Liver (tissue), 3 donors: Measurements from ENCODE around the gene COBL.

Experiments used
- FOXA1 ChIP-seq: IDR thresholded peaks from 2 replicates; pipeline ENCODE4 v1.6.1; 2016; ENCODE audit warnings: antibody characterized with exemption
- GABPA ChIP-seq, 2 donors: IDR thresholded peaks in 1 of 2; conservative IDR thresholded peaks in 1 of 2; 2 replicates each; pipeline ENCODE4 v1.6.1; 2016; ENCODE audit warnings: antibody characterized with exemption in 2 of 2, mild to moderate bottlenecking in 1 of 2, moderate library complexity in 1 of 2
- RAD21 ChIP-seq, 2 donors: IDR thresholded peaks; 2 replicates each; pipeline ENCODE4 v1.6.1; 2016; ENCODE audit warnings: antibody characterized with exemption in 2 of 2, mild to moderate bottlenecking in 2 of 2
- SP1 ChIP-seq: IDR thresholded peaks from 2 replicates; pipeline ENCODE4 v1.6.1; 2018; ENCODE audit warnings: antibody characterized with exemption, mild to moderate bottlenecking
- TAF1 ChIP-seq: conservative IDR thresholded peaks from 2 replicates; pipeline ENCODE4 v1.6.1; 2016; ENCODE audit warnings: antibody characterized with exemption, mild to moderate bottlenecking
- YY1 ChIP-seq: IDR thresholded peaks from 2 replicates; pipeline ENCODE4 v1.6.1; 2016; ENCODE audit warnings: antibody characterized with exemption, mild to moderate bottlenecking
- TF ChIP-seq, protein P1 (sequence below): fragments of 150-350 bp; IDR thresholded peaks from 2 replicates; pipeline ENCODE4 v1.5.1; 2017; ENCODE audit warnings: improper control_type of control experiment, low read depth, low read length; ENCODE audit not compliant: missing input control
- TF ChIP-seq, protein P2 (sequence below): IDR thresholded peaks from 2 replicates; pipeline ENCODE4 v1.6.1; 2016; ENCODE audit warnings: antibody characterized with exemption
- TF ChIP-seq, protein P3 (sequence below): IDR thresholded peaks from 2 replicates; pipeline ENCODE4 v1.6.1; 2016; ENCODE audit warnings: antibody characterized with exemption
- TF ChIP-seq, protein P4 (sequence below): IDR thresholded peaks from 2 replicates; pipeline ENCODE4 v1.6.1; 2016; ENCODE audit warnings: antibody characterized with exemption, mild to moderate bottlenecking
- TF ChIP-seq, protein P5 (sequence below): IDR thresholded peaks from 2 replicates; pipeline ENCODE4 v1.6.1; 2016; ENCODE audit warnings: antibody characterized with exemption
- donor health status: healthy.
- donor health status: healthy.

DNA sequence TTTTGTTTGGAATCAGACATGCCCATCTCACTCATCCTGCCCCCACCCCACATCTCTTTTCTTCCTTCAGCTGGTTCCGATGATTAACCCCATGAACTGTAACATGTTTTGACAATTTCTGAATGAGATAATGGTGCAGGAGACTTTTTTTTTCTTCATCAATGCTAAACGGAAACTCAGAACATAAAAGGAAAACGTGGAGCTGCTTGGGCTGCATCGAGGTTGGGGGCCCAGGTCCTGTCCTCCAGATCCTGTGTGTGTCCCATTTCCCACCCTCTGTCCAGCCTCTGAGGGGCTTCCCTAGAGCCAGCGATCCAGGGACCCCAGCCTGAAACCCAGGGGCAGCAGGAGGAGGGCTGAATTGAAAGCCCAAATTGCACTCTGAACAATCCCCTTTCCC is 270.1 kb downstream of the COBL start:
- TF ChIP-seq TAF1 (no peak), GABPA (IDR thresholded peaks at IDR 0.05 in 1 of 2, conservative IDR thresholded peaks at IDR 0.05 in 1 of 2) (no peak), SP1 (no peak), RAD21 (IDR thresholded peaks at IDR 0.05) (no peak), FOXA1 (no peak), YY1 (no peak)
- TF ChIP-seq, protein P1, sequence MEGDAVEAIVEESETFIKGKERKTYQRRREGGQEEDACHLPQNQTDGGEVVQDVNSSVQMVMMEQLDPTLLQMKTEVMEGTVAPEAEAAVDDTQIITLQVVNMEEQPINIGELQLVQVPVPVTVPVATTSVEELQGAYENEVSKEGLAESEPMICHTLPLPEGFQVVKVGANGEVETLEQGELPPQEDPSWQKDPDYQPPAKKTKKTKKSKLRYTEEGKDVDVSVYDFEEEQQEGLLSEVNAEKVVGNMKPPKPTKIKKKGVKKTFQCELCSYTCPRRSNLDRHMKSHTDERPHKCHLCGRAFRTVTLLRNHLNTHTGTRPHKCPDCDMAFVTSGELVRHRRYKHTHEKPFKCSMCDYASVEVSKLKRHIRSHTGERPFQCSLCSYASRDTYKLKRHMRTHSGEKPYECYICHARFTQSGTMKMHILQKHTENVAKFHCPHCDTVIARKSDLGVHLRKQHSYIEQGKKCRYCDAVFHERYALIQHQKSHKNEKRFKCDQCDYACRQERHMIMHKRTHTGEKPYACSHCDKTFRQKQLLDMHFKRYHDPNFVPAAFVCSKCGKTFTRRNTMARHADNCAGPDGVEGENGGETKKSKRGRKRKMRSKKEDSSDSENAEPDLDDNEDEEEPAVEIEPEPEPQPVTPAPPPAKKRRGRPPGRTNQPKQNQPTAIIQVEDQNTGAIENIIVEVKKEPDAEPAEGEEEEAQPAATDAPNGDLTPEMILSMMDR = no peak
- TF ChIP-seq, protein P2, sequence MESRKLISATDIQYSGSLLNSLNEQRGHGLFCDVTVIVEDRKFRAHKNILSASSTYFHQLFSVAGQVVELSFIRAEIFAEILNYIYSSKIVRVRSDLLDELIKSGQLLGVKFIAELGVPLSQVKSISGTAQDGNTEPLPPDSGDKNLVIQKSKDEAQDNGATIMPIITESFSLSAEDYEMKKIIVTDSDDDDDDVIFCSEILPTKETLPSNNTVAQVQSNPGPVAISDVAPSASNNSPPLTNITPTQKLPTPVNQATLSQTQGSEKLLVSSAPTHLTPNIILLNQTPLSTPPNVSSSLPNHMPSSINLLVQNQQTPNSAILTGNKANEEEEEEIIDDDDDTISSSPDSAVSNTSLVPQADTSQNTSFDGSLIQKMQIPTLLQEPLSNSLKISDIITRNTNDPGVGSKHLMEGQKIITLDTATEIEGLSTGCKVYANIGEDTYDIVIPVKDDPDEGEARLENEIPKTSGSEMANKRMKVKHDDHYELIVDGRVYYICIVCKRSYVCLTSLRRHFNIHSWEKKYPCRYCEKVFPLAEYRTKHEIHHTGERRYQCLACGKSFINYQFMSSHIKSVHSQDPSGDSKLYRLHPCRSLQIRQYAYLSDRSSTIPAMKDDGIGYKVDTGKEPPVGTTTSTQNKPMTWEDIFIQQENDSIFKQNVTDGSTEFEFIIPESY = no peak
- TF ChIP-seq, protein P3, sequence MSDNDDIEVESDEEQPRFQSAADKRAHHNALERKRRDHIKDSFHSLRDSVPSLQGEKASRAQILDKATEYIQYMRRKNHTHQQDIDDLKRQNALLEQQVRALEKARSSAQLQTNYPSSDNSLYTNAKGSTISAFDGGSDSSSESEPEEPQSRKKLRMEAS = no peak
- TF ChIP-seq, protein P4, sequence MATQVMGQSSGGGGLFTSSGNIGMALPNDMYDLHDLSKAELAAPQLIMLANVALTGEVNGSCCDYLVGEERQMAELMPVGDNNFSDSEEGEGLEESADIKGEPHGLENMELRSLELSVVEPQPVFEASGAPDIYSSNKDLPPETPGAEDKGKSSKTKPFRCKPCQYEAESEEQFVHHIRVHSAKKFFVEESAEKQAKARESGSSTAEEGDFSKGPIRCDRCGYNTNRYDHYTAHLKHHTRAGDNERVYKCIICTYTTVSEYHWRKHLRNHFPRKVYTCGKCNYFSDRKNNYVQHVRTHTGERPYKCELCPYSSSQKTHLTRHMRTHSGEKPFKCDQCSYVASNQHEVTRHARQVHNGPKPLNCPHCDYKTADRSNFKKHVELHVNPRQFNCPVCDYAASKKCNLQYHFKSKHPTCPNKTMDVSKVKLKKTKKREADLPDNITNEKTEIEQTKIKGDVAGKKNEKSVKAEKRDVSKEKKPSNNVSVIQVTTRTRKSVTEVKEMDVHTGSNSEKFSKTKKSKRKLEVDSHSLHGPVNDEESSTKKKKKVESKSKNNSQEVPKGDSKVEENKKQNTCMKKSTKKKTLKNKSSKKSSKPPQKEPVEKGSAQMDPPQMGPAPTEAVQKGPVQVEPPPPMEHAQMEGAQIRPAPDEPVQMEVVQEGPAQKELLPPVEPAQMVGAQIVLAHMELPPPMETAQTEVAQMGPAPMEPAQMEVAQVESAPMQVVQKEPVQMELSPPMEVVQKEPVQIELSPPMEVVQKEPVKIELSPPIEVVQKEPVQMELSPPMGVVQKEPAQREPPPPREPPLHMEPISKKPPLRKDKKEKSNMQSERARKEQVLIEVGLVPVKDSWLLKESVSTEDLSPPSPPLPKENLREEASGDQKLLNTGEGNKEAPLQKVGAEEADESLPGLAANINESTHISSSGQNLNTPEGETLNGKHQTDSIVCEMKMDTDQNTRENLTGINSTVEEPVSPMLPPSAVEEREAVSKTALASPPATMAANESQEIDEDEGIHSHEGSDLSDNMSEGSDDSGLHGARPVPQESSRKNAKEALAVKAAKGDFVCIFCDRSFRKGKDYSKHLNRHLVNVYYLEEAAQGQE = no peak
- TF ChIP-seq, protein P5, sequence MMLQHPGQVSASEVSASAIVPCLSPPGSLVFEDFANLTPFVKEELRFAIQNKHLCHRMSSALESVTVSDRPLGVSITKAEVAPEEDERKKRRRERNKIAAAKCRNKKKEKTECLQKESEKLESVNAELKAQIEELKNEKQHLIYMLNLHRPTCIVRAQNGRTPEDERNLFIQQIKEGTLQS = no peak
